Measurements from ENCODE around the gene TSPOAP1. TPM values are rescaled to one million over a fixed set of nuclear protein-coding genes. Genes with fewer than 3 reads are reported as not detected.
A peak's percentile ranks its signal among the peaks of the same experiment; 100 is the strongest.

Gene TSPOAP1
- total RNA-seq, 2 experiments from 2014 or later: 21.6 to 22.7 TPM

DNA sequence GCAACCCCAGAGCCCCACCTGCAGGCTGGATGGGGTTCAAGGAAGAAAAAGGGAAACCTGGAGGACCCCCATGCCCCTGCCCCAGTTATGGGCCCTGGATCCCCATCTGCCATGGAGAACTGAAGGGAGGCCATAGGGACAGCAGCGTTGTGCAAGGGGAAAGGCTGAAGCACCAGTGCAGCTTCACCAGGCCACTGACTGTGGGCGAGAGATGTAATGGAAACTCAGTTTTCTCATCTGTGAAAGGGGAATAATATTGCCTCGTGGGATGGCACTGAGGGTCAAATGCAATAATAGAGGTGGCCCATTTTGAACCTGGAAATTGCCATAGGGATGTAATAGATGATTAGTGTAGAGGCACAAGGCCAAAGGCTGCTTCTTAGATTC is 9.9 kb upstream of the TSPOAP1 start:
- H3K36me3 Mint-ChIP-seq: peaks cover 78% of the 10 kb centered on the region
- CTCF ChIA-PET: interaction anchor here (1.0 to 7.2 kb wide), 7 partner anchors 8 to 79 kb away, joined by 3 to 51 read pairs (median 17); partner anchors contain the start of genes RNF43 and SUPT4H1

DNA sequence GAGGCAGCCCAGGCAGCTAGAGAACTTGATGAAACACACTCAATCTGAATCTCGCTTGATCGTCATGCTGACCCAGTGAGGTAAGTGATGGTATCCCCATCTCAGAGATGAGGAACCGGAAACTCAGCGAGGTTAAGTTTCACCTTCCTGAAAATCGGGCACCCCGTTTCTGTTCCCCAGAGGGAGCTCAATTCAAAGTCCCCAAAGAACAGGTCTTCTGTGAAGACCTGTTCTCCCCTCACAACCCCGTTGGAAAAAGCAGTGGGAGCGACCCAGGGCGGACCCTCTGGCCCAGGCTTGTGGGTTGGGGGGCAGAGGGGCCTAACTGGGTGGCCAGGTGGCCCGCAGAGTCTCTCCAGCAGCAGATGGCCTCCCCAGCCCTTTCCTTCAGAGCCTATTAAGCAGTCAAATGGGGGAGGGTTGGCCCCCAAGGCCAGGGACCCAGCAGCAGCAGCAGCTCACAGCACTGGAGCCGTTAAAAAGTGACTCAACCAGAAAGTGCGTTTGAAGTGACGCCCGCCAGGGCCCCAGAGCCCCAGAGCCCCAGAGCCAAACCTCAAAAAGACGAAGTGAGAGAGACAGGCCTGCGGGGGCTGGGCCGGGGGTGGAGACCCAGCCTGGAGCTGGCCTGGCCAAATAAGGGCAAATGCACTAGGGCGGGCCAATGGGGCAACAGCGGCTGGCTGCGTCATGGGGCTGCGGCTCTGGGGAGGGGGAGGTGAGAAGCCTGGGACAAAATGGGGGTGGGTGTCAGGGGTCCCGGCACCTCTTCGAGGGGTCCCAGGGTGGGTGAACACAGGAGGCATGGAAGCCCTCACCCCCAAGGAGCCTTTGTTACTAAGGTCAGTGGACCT is 9.2 kb upstream of the TSPOAP1 start:
- peaks cover 22% of the 10 kb centered on the region for H3K4me1 Mint-ChIP-seq (ENCODE audit: low read depth)
- no peaks in the 10 kb centered on the region for H3K9me3 Mint-ChIP-seq
- H3K4me3 Mint-ChIP-seq: peak overlapping the region; percentile 92
- peak; percentile 98 for DNase-seq
- H3K27me3 Mint-ChIP-seq: no peaks in the 10 kb centered on the region
- intact Hi-C loops (cut with micrococcal nuclease): loop anchor here (1.0 to 10.0 kb wide), 6 partner anchors 9 to 1504 kb away; partner anchors contain the start of genes SUPT4H1 and TRIM37
- ChIA-PET POLR2A (interaction anchor here (0.8 to 18.5 kb wide), 9 partner anchors 1 to 1490 kb away, joined by 3 to 1114 read pairs (median 21); partner anchors contain the start of genes RNF43, SUPT4H1 and TSPOAP1), CTCF (interaction anchor here (0.7 to 7.2 kb wide), 11 partner anchors 8 to 80 kb away, joined by 3 to 51 read pairs (median 6); partner anchors contain the start of genes RNF43 and SUPT4H1)
- peaks cover 76% of the 10 kb centered on the region for H3K36me3 Mint-ChIP-seq
- H3K27ac Mint-ChIP-seq: peak overlapping the region; percentile 98

More for the DNA sequence above, 9.9 kb upstream of the TSPOAP1 start:
- POLR2A ChIA-PET: interaction anchor here (1.1 to 18.5 kb wide), 7 partner anchors 1 to 1489 kb away, joined by 3 to 1114 read pairs (median 129); partner anchors contain the start of genes SUPT4H1 and TSPOAP1
- Mint-ChIP-seq H3K4me1 (ENCODE audit: low read depth) (peaks cover 25% of the 10 kb centered on the region), H3K9me3 (no peaks in the 10 kb centered on the region), H3K27me3 (no peaks in the 10 kb centered on the region), H3K27ac (peak overlapping the region; percentile 98), H3K4me3 (peak overlapping the region; percentile 92)
- intact Hi-C loops (cut with micrococcal nuclease): loop anchor here (1.0 to 10.0 kb wide), 6 partner anchors 9 to 1504 kb away; partner anchors contain the start of genes SUPT4H1 and TRIM37
- DNase-seq: no peak

DNA sequence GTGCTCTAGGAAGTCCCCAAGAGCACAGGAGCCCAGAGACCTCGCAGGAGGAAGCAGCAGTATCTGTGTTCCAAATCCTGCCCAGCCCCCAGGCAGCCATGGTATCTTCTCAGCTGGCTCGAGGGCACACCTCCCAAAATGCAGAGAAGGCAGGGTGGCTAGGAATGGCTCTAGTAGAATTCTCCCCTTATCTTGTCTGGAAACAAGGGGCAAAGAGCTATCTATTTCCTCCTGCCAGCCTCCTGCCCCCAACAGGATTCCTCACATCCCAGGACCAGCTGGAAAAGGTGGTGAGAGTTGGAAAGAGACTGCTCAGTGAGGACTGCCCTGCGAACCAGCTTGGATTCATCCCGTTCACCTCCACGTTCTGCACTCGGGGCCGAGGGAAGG is 8.6 kb upstream of the TSPOAP1 start:
- POLR2A ChIA-PET: interaction anchor here (0.8 to 18.5 kb wide), 10 partner anchors 2 to 1491 kb away, joined by 3 to 1114 read pairs (median 17); partner anchors contain the start of genes MTMR4, RNF43, SUPT4H1 and TSPOAP1
- peak overlapping the region; percentile 92 for H3K4me3 Mint-ChIP-seq
- intact Hi-C loops (cut with micrococcal nuclease): loop anchor here (5.0 to 10.0 kb wide), 4 partner anchors 180 to 1505 kb away; partner anchors contain the start of gene TRIM37

DNA sequence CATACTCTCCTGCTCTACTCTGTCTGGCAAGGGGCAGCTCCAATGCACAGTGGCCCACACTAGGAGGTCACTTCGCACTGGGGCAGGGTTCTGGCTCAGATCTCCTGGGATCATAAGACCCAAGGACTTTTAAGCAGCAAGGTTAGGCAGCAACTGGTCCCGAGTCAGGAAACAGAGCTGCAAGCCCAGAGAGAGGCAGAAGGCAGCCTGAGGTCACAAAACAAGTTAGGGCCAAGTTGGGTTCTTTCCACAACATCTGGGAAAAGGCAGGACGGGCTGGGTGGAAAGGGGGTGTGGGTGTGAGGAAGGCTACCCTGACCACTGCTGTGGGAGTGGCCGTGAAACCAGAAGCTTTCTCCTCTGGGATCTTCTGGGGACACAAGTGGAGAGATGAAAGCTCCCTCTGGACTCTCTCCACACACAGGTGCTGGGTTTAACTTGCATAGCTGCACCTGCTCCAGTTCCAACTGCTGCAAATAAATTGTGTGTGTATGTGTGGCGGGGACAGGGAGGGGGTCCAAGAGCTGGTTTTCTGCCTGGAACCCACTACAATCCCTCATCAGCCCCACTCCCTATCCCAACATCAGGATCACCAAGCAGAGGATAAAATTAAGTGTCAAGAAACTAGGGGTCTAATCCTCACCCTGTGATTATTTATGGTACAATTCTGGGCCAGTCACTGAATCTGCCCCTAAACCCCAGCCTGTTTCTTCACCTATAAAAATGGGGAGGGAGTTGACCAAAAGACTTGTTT is 8.0 kb upstream of the TSPOAP1 start:
- peaks cover 24% of the 10 kb centered on the region for H3K4me1 Mint-ChIP-seq (ENCODE audit: low read depth)
- peaks cover 3% of the 10 kb centered on the region for H3K9me3 Mint-ChIP-seq
- H3K4me3 Mint-ChIP-seq: peak overlapping the region; percentile 92

More for the DNA sequence above, 8.6 kb upstream of the TSPOAP1 start:
- peaks cover 1% of the 10 kb centered on the region for H3K9me3 Mint-ChIP-seq
- peak; percentile 68 for DNase-seq
- CTCF ChIA-PET: interaction anchor here (0.7 to 7.2 kb wide), 9 partner anchors 9 to 80 kb away, joined by 3 to 51 read pairs (median 8); partner anchors contain the start of genes RNF43 and SUPT4H1
- peak overlapping the region; percentile 98 for H3K27ac Mint-ChIP-seq
- H3K27me3 Mint-ChIP-seq: peaks cover 2% of the 10 kb centered on the region
- peaks cover 74% of the 10 kb centered on the region for H3K36me3 Mint-ChIP-seq
- peaks cover 23% of the 10 kb centered on the region for H3K4me1 Mint-ChIP-seq (ENCODE audit: low read depth)

DNA sequence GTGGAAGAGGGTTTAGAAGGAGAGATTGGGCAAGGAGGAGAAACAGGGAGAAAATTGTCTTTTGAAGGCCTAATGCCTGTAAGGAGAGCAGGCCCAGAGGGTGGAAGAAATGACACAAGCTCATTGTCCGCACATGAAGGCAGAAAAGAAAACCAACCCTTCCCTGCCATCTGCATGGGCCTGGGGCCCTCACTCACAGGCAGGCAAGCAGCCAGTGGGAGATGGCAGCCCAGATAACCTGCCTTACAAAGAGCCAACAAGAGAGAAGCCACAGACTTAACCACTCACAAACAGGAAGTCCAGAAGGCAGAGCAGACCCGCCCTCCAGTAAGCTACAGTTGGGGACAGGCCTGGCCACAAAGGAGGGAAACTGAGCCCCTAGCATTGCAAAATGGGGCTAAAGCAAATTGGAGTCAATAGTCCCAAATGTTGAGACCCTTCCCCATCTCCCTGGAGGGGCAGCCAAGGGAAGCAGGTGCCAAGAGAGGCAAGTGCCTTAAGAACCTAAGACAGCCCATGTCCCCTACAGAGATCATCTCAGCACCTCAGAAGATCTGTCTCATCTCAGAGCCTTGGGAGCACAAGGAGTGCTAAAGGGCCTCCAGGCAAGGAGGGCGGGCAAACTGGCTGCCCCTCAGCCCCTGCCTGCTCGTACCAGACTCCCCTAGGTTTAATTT is 7.3 kb upstream of the TSPOAP1 start:
- Mint-ChIP-seq H3K36me3 (peaks cover 76% of the 10 kb centered on the region), H3K4me1 (ENCODE audit: low read depth) (peaks cover 30% of the 10 kb centered on the region), H3K27me3 (peaks cover 13% of the 10 kb centered on the region), H3K27ac (peak overlapping the region; percentile 98), H3K4me3 (peak overlapping the region; percentile 92), H3K9me3 (peaks cover 3% of the 10 kb centered on the region)
- ChIA-PET POLR2A (interaction anchor here (0.8 to 18.5 kb wide), 10 partner anchors 3 to 1504 kb away, joined by 3 to 1114 read pairs (median 6); partner anchors contain the start of genes MTMR4, RNF43, SUPT4H1 and TSPOAP1), CTCF (interaction anchor here (2.1 to 7.2 kb wide), 5 partner anchors 8 to 82 kb away, joined by 8 to 51 read pairs (median 17); partner anchors contain the start of genes RNF43 and SUPT4H1)
- intact Hi-C loops (cut with micrococcal nuclease): loop anchor here (1.0 to 10.0 kb wide), 5 partner anchors 8 to 1506 kb away; partner anchors contain the start of gene TRIM37
- peak; percentile 88 for DNase-seq

More for the DNA sequence above, 8.0 kb upstream of the TSPOAP1 start:
- peaks cover 74% of the 10 kb centered on the region for H3K36me3 Mint-ChIP-seq
- peaks cover 6% of the 10 kb centered on the region for H3K27me3 Mint-ChIP-seq
- CTCF ChIA-PET: interaction anchor here (1.3 to 7.2 kb wide), 8 partner anchors 9 to 81 kb away, joined by 4 to 51 read pairs (median 16); partner anchors contain the start of genes RNF43 and SUPT4H1
- POLR2A ChIA-PET: interaction anchor here (0.8 to 18.5 kb wide), 11 partner anchors 3 to 1503 kb away, joined by 3 to 1114 read pairs (median 13); partner anchors contain the start of genes MTMR4, RNF43, SUPT4H1 and TSPOAP1
- H3K27ac Mint-ChIP-seq: peak overlapping the region; percentile 98
- peak; percentile 46 for DNase-seq
- intact Hi-C loops (cut with micrococcal nuclease): loop anchor here (1.0 to 10.0 kb wide), 5 partner anchors 8 to 1506 kb away; partner anchors contain the start of gene TRIM37

DNA sequence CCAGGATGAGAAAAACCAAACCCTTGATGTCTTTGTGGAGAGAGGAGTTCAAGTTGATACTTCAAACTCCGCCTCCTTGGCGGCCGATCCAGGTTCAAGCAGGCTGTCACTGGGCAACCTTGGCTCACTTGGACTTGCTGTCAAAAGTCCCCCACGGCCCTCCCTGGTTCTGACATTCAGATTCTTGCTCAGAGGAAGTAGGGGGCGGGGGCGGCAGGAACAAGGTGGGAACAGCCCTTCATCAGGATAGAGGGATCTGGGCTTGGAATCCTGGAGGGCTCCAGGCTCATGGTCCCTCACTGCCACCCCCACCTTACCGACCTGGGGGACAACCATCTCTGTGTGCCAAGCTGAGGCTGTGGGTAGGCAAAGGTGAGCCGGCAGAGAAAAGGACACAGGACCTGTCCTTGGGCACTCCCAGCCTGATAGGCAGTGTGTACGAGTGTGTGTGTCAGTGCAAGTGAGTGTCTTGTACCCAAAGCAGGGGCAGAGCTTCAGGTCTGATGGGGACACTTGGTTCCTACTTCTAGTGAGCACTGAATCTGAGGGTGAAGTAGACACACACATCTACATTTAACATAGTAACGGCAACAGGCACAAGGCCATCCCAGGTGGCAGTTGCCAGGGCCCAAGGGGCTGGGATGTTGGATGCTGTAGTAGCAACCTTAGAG is 6.6 kb upstream of the TSPOAP1 start:
- Mint-ChIP-seq H3K4me3 (peak overlapping the region; percentile 92), H3K4me1 (ENCODE audit: low read depth) (peaks cover 36% of the 10 kb centered on the region), H3K9me3 (peaks cover 6% of the 10 kb centered on the region), H3K27ac (peak overlapping the region; percentile 98), H3K36me3 (peaks cover 76% of the 10 kb centered on the region), H3K27me3 (peaks cover 18% of the 10 kb centered on the region)
- intact Hi-C loops (cut with micrococcal nuclease): loop anchor here (5.0 to 10.0 kb wide), 4 partner anchors 182 to 1507 kb away; partner anchors contain the start of gene TRIM37
- ChIA-PET POLR2A (interaction anchor here (0.8 to 18.5 kb wide), 9 partner anchors 4 to 1505 kb away, joined by 3 to 1114 read pairs (median 8); partner anchors contain the start of genes RNF43, SUPT4H1 and TSPOAP1), CTCF (interaction anchor here (2.1 to 7.2 kb wide), 4 partner anchors 11 to 82 kb away, joined by 14 to 51 read pairs (median 31); partner anchors contain the start of genes RNF43 and SUPT4H1)
- DNase-seq: peak; percentile 78

DNA sequence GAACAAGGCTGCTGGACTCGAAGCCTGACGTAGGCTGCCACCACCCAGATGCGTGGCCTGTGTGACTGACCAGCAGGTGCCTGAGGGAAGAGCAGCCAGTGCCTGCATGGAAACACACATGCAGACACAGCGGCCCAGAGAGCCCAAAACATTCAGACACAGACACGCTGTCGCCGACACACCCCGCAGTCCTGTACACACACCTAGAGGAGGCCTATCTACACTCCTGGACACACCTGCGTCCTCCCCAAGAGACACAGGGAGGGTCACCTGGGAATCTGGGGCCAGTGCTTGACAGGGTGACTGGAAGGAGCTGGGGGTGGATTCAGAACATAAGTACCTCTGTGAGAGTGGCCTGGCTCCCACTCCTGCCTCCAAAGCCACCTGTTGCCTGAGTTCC is 6.1 kb upstream of the TSPOAP1 start:
- H3K4me3 Mint-ChIP-seq: peak overlapping the region; percentile 92
- peaks cover 6% of the 10 kb centered on the region for H3K9me3 Mint-ChIP-seq
- peaks cover 74% of the 10 kb centered on the region for H3K36me3 Mint-ChIP-seq
- ChIA-PET POLR2A (interaction anchor here (0.8 to 18.5 kb wide), 9 partner anchors 4 to 296 kb away, joined by 3 to 1114 read pairs (median 117); partner anchors contain the start of genes RNF43, SUPT4H1 and TSPOAP1), CTCF (interaction anchor here (0.6 to 4.7 kb wide), 4 partner anchors 10 to 1451 kb away, joined by 3 to 58 read pairs (median 32); no protein-coding TSS in a partner anchor)
- H3K27me3 Mint-ChIP-seq: peaks cover 20% of the 10 kb centered on the region
- no peak for DNase-seq
- peak overlapping the region; percentile 98 for H3K27ac Mint-ChIP-seq
- H3K4me1 Mint-ChIP-seq (ENCODE audit: low read depth): peaks cover 39% of the 10 kb centered on the region
- intact Hi-C loops (cut with micrococcal nuclease): loop anchor here (5.0 to 10.0 kb wide), 5 partner anchors 183 to 1508 kb away; partner anchors contain the start of gene TRIM37

DNA sequence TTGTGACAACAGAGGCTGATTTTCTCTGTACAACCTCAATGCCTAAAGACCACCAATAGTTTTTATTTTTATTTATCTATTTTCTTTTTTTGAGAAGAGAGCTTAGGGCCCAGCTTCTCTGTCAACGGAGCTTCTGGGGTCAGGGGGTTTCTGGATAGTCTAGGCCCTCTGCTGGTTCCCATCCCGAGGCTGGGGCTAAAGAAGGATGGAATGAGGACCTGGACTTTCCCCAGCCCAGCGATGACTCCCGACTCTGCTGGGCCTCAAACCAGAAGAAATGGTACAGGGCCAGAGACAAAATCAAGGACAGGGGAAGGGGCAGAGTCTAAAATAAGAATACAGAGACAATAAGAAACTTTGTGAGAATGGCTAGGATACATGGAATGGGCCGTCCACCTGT is 5.7 kb upstream of the TSPOAP1 start:
- intact Hi-C loops (cut with micrococcal nuclease): loop anchor here (5.0 to 10.0 kb wide), 2 partner anchors 771 to 1493 kb away; partner anchors contain the start of gene TRIM37
- POLR2A ChIA-PET: interaction anchor here (0.8 to 18.5 kb wide), 5 partner anchors 4 to 83 kb away, joined by 3 to 1114 read pairs (median 117); partner anchors contain the start of genes RNF43, SUPT4H1 and TSPOAP1
- H3K36me3 Mint-ChIP-seq: peaks cover 73% of the 10 kb centered on the region

DNA sequence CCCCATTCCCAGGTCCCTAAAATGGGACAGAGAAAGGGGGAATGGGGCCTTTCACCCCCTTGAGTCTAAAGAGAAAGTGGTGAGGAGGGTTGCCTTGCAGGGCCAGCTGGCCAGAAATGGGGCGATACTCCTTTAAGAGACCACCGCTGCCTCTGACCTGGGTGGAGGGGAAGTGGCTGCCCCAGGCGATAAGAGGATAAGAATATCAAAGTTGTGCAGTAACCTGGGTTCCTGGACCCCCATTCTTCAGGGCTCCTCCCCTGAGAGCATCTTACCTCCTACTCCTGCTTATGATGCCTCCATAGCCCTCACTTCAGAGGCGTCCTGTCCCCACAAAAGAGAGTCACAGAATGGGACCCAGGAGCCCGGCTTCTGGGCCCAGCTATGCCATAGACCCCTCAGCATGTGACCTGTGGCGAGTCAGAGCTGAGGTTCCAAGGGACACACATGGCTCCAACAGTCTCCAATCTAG is 5.2 kb upstream of the TSPOAP1 start:
- H3K27ac Mint-ChIP-seq: peak overlapping the region; percentile 98
- CTCF ChIA-PET: interaction anchor here (0.7 to 4.7 kb wide), 7 partner anchors 7 to 154 kb away, joined by 3 to 58 read pairs (median 5); partner anchors contain the start of genes HSF5 and SUPT4H1
- peaks cover 73% of the 10 kb centered on the region for H3K36me3 Mint-ChIP-seq
- H3K4me1 Mint-ChIP-seq (ENCODE audit: low read depth): peaks cover 45% of the 10 kb centered on the region
- peak overlapping the region; percentile 92 for H3K4me3 Mint-ChIP-seq
- POLR2A ChIA-PET: interaction anchor here (0.8 to 18.5 kb wide), 7 partner anchors 3 to 84 kb away, joined by 3 to 1114 read pairs (median 23); partner anchors contain the start of genes RNF43, SUPT4H1 and TSPOAP1
- peaks cover 6% of the 10 kb centered on the region for H3K9me3 Mint-ChIP-seq
- peak; percentile 50 for DNase-seq
- intact Hi-C loops (cut with micrococcal nuclease): loop anchor here (5.0 to 10.0 kb wide), 2 partner anchors 771 to 1494 kb away; partner anchors contain the start of gene TRIM37
- H3K27me3 Mint-ChIP-seq: peaks cover 20% of the 10 kb centered on the region

More for the DNA sequence above, 5.7 kb upstream of the TSPOAP1 start:
- H3K27me3 Mint-ChIP-seq: peaks cover 20% of the 10 kb centered on the region
- H3K4me3 Mint-ChIP-seq: peak overlapping the region; percentile 92
- peaks cover 6% of the 10 kb centered on the region for H3K9me3 Mint-ChIP-seq
- CTCF ChIA-PET: interaction anchor here (0.6 to 4.7 kb wide), 4 partner anchors 10 to 1451 kb away, joined by 3 to 58 read pairs (median 16); no protein-coding TSS in a partner anchor
- no peak for DNase-seq
- H3K27ac Mint-ChIP-seq: peak overlapping the region; percentile 98
- H3K4me1 Mint-ChIP-seq (ENCODE audit: low read depth): peaks cover 40% of the 10 kb centered on the region

Measured in activated CD4-positive, alpha-beta memory T cell treated with anti-CD3 and anti-CD28 coated beads for 36 hours (primary cell).